ENCODE measurements around the gene OVCA2.

OVCA2 gene

DNA sequence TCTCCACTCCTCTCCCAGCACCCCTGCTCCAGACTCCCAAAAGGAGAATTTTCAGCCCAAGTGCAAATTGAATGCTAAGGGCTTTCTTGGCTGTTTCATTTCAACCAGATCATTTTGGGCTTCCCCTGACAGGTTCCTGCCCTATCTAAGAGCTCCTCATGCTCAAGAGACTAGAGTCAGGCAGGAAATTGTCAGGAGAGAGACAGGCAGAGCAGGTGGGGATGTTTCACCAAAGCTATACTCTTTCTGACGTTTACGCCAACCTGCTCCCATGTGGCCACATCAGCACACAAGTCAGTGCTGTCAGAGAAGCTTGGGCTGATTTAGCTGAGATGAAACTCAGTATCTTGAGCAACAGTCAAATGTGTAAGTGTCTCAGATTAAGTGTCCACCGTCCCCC is 44.5 kb downstream of the OVCA2 start:
- TF ChIP-seq, protein P1, sequence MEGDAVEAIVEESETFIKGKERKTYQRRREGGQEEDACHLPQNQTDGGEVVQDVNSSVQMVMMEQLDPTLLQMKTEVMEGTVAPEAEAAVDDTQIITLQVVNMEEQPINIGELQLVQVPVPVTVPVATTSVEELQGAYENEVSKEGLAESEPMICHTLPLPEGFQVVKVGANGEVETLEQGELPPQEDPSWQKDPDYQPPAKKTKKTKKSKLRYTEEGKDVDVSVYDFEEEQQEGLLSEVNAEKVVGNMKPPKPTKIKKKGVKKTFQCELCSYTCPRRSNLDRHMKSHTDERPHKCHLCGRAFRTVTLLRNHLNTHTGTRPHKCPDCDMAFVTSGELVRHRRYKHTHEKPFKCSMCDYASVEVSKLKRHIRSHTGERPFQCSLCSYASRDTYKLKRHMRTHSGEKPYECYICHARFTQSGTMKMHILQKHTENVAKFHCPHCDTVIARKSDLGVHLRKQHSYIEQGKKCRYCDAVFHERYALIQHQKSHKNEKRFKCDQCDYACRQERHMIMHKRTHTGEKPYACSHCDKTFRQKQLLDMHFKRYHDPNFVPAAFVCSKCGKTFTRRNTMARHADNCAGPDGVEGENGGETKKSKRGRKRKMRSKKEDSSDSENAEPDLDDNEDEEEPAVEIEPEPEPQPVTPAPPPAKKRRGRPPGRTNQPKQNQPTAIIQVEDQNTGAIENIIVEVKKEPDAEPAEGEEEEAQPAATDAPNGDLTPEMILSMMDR (IDR thresholded peaks at IDR 0.05), result no peak
- H3K27me3 Mint-ChIP-seq (ENCODE audit: low read depth, poor library complexity), result peaks cover 3% of the 10 kb centered on the region
- H3K4me3 Mint-ChIP-seq, result no peak overlapping the region
- peaks cover 21% of the 10 kb centered on the region for H3K36me3 Mint-ChIP-seq (ENCODE audit: low read depth)
- no peaks in the 10 kb centered on the region for H3K9me3 Mint-ChIP-seq
- no peak for DNase-seq
- peaks cover 76% of the 10 kb centered on the region for H3K4me1 Mint-ChIP-seq
- H3K27ac Mint-ChIP-seq, result no peak overlapping the region

DNA sequence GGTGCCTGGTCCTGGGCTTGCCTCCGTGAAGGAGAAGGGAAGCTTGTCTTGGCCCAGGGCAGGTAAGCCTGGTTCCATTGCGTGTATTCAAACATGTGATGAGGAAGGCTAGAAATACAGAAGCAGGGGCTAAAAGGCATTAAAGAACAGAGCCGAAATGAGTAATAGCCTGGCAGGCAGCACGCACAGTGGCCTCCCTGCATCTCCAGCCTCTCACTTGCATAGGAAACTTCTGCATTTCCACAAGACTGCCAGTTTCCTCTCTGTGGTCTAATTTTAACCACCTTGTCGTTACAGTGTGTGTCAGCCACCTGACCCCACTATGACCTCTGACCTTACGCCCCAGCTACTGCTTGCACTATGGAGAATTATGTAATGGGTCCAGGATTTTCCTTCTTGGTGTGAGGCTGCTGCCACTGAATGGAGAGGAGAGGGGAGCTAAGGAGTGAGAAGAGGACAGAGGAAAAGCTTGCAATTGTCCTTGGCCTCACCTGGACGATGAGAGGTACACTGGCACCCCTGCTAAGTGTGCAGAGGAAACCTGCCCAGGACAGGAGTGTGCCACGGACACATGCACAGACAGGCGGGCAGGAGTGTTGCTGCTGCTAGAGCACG is 45.9 kb downstream of the OVCA2 start:
- H3K27ac Mint-ChIP-seq, result peak overlapping the region; percentile 44
- peaks cover 3% of the 10 kb centered on the region for H3K27me3 Mint-ChIP-seq (ENCODE audit: low read depth, poor library complexity)
- H3K9me3 Mint-ChIP-seq, result no peaks in the 10 kb centered on the region
- TF ChIP-seq, protein P1 (IDR thresholded peaks at IDR 0.05), result no peak
- DNase-seq, result peak; percentile 34
- H3K4me1 Mint-ChIP-seq, result peaks cover 78% of the 10 kb centered on the region
- H3K36me3 Mint-ChIP-seq (ENCODE audit: low read depth), result peaks cover 21% of the 10 kb centered on the region
- no peak overlapping the region for H3K4me3 Mint-ChIP-seq

DNA sequence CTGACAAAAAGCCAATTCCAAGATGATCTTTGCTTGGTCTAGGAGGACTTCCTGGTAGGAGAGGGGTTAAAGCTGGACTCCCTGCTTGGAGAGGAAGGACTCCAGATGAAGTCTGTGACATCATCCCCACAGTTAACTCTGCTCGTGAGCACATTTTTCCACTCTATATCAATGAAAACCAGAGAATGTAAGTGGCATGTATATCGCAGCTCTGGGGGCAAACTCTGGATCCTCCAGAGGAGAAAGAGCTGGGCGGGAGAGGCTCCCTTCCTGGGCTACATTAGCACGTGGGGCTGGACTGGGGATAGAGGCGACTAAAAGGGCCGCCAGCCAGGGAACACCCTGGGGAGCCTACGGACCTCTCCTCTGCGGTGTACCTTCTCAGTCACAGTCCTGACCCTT is 47.2 kb downstream of the OVCA2 start:
- Mint-ChIP-seq H3K4me1 (peaks cover 69% of the 10 kb centered on the region), H3K4me3 (no peak overlapping the region), H3K9me3 (no peaks in the 10 kb centered on the region), H3K27ac (peak overlapping the region; percentile 15), H3K36me3 (ENCODE audit: low read depth) (peaks cover 13% of the 10 kb centered on the region), H3K27me3 (ENCODE audit: low read depth, poor library complexity) (peaks cover 3% of the 10 kb centered on the region)
- no peak for DNase-seq
- TF ChIP-seq, protein P1 (IDR thresholded peaks at IDR 0.05), result no peak

DNA sequence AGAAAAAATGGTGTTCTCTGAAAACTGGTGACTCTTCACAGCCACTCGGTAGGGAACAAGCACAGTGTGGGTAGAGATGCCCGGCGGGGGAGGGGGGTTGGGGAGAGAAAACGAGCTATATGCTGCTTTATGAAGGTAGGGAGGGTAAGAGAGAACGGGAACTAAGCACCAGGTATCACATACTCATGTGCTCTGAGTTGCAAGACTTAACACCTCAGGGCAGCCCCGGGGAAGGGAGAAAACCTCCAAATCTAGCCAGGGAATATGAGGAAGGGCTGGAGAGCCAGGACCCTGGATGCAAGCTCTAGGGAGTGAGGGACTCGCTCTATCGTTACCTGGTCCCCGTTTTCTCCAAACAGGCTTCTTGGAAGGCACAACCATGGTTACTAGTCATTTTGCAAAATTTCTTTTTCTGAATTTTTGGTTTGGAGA is 48.4 kb downstream of the OVCA2 start:
- TF ChIP-seq, protein P1 (IDR thresholded peaks at IDR 0.05), result no peak
- H3K9me3 Mint-ChIP-seq, result no peaks in the 10 kb centered on the region
- peaks cover 3% of the 10 kb centered on the region for H3K27me3 Mint-ChIP-seq (ENCODE audit: low read depth, poor library complexity)
- H3K36me3 Mint-ChIP-seq (ENCODE audit: low read depth), result peaks cover 13% of the 10 kb centered on the region
- H3K4me1 Mint-ChIP-seq, result peaks cover 59% of the 10 kb centered on the region
- no peak for DNase-seq
- no peak overlapping the region for H3K27ac Mint-ChIP-seq
- H3K4me3 Mint-ChIP-seq, result no peak overlapping the region

DNA sequence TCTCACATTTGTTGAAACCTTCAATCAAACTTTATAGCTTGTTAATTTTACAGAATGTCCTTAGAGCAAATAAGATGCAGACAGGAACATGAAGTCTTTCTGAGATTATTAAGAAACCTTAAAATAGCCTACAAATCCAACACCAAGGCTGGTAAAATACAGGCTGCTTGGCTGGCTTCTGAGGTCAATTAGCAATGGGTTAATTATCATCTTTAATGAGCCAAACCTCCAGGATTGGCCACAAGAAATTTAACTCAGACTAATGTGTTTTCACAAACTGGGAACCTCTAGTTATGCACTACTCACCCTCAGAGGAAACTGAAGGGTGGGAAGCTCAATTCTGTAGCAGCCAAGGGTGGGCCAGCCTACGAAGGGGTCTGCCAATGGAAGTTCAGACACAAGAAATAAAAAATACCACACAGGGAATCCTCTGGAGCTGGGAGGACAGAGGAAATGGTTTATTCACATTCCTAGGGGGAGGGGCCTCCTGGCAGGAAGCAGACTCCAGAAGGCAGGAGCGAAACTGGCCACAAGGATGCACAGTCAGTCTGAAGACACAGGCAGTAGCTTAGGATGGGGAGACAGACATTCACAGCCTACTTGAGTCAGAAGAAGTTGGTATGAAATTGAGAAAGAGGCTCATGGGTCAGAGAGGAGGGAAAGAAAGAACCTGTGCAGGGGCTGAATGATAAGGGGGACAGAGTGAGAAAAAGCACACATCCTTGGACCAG is 49.1 kb downstream of the OVCA2 start:
- TF ChIP-seq, protein P1 (IDR thresholded peaks at IDR 0.05), result no peak
- Mint-ChIP-seq H3K4me3 (no peak overlapping the region), H3K4me1 (peaks cover 58% of the 10 kb centered on the region), H3K9me3 (no peaks in the 10 kb centered on the region), H3K27ac (peak overlapping the region; percentile 63), H3K36me3 (ENCODE audit: low read depth) (peaks cover 13% of the 10 kb centered on the region), H3K27me3 (ENCODE audit: low read depth, poor library complexity) (peaks cover 3% of the 10 kb centered on the region)
- peak; percentile 53 for DNase-seq
